SIG-M5 treated with dmso at 0.1 percent for 504 hours (cell line): ENCODE results near the gene PDE3B.
A peak's percentile ranks its signal among the peaks of the same experiment; 100 is the strongest.

Experiments used
- DNase-seq: peaks from one replicate; lab custom pipeline; 2025; ENCODE audit not compliant: unreplicated experiment; lab: John Stamatoyannopoulos, UW

The PDE3B gene

DNA sequence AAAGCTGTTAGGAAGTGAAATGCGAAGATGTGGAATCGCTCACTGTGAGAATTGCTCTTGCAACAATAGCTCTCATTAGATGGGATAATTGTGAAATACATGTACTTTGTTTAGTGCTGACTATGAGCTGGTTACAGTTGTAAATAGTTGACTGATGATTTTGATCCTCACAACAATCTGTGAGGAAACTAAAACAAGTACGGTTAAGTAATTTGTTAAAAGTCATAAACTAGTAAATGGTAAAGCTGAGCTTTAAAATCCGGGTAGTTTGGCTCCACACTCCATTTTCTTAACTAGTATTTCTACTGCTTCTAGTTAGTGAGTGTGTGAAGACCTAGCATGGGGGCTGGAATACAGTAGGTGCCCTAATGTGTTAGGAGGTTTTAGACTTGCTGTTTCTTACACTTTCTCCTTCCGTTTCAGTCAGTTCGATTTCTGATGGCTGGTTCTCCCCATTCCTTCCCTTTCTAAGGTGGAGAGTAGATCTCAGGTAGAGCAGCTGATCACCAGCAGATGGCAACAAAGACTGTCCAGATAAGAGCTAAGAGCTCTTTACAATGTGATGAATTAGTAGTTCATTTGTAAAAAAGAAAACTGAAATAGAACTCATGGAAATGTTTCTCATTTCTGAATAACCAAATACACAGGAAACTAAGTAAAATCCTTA lies 264.7 kb downstream of the PDE3B start:
- peak; percentile 53 for DNase-seq

DNA sequence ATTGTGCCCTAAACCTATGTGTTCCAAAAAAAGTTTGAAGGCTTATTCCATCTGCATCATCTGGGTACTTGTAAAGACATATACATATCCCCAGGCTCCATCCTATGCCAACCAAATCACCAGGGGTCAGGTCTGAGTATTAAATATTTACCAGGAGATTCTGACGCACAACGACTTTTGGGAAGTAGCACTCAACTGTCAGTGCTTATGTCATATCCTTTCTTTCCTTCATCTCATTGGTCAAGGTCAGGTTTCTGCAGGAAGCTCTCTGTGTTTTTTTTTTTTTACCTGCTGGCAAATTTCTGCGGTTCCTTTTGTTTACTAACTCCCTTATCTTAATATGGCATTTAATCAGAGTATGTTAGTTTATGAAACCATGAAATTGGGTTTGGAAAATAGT lies 270.9 kb downstream of the PDE3B start:
- DNase-seq, result peak; percentile 16

DNA sequence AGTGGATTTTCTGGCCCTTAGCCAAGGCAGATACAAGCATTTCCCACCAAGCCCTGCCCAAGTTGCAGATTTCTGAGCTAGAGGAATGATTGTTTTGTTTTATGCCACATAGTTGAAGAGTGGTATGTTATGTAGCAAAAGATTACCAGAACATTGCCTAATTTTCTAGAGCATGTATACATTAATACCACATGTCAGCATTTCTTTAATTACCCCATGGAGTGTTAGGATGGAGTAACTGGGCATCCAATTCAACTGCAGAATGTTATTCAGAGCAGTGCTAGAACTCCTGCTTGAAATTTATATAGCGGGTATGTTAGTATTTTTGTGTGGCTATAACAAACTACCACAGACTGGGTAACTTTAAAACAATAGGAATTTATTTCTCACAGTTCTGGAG lies 272.8 kb downstream of the PDE3B start:
- DNase-seq, result no peak
